ENCODE results near the gene SLC25A28. TPM values are rescaled to one million over a fixed set of nuclear protein-coding genes. Genes with fewer than 3 reads are reported as not detected.

The SLC25A28 gene
- total RNA-seq, 4 donors from 2014 or later = 37.0 to 69.4 (median 42.2) TPM

DNA sequence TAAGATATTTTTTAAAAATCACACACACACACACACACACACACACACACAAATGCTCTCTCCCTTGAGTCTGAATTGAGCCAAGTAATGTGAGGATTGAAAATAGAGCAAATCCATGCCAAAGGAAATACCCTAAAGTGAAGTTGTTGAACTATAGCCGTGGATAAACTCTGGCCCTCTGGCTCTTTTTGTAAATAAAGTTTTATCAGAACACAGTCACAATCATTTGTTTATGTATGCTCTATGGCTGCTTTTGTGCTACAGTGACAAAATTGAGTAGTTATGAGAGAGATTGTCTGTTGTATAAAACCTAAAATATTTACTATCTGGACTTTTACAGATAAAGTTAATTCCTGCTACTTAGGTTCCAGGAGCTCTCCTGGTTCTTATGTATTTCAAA lies 48.4 kb downstream of the SLC25A28 start:
- 81% methylated on average over 1 of the region's 1 CpG for WGBS
- no peaks in the 10 kb centered on the region for H3K9me3 ChIP-seq
- no peaks in the 10 kb centered on the region for H3K4me1 ChIP-seq
- no peak for DNase-seq (ENCODE audit: low spot score in 2 of 2)
- no peak overlapping the region for H3K27ac ChIP-seq
- H3K27me3 ChIP-seq = peaks cover 16% of the 10 kb centered on the region
- TF ChIP-seq, protein P1, sequence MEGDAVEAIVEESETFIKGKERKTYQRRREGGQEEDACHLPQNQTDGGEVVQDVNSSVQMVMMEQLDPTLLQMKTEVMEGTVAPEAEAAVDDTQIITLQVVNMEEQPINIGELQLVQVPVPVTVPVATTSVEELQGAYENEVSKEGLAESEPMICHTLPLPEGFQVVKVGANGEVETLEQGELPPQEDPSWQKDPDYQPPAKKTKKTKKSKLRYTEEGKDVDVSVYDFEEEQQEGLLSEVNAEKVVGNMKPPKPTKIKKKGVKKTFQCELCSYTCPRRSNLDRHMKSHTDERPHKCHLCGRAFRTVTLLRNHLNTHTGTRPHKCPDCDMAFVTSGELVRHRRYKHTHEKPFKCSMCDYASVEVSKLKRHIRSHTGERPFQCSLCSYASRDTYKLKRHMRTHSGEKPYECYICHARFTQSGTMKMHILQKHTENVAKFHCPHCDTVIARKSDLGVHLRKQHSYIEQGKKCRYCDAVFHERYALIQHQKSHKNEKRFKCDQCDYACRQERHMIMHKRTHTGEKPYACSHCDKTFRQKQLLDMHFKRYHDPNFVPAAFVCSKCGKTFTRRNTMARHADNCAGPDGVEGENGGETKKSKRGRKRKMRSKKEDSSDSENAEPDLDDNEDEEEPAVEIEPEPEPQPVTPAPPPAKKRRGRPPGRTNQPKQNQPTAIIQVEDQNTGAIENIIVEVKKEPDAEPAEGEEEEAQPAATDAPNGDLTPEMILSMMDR (IDR thresholded peaks at IDR 0.05) = no peak
- TF ChIP-seq EP300 (IDR thresholded peaks at IDR 0.05) (no peak), POLR2A (IDR thresholded peaks at IDR 0.05) (no peak), POLR2AphosphoS5 (IDR thresholded peaks at IDR 0.05) (no peak)
- no peaks in the 10 kb centered on the region for H3K36me3 ChIP-seq
- H3K4me3 ChIP-seq = no peak overlapping the region

DNA sequence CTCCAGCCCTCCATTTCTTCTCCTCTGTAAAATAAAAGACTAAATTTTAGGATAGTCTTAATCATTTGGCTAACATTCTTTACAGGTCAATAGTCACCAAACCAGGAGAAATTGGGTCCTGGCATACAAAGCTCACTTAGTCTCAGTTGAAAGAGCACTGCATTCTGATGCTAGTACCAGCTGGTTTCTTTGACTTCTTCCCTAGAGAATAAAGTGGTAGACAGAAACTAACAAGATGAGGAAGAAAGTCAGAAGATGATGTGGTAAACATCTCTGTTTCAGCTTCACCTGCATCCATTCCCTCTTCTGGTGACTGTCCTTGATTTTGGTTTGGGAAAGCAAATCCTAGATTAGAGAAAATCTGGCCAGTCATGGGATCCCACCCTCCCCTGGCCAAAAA lies 50.3 kb downstream of the SLC25A28 start:
- no peaks in the 10 kb centered on the region for H3K4me1 ChIP-seq
- no peaks in the 10 kb centered on the region for H3K9me3 ChIP-seq
- no peak overlapping the region for H3K4me3 ChIP-seq
- H3K27ac ChIP-seq = no peak overlapping the region
- peaks cover 18% of the 10 kb centered on the region for H3K27me3 ChIP-seq
- no peaks in the 10 kb centered on the region for H3K36me3 ChIP-seq
- TF ChIP-seq, protein P1 (IDR thresholded peaks at IDR 0.05) = no peak
- TF ChIP-seq POLR2A (IDR thresholded peaks at IDR 0.05) = no peak
- DNase-seq (ENCODE audit: low spot score in 2 of 2) = no peak

DNA sequence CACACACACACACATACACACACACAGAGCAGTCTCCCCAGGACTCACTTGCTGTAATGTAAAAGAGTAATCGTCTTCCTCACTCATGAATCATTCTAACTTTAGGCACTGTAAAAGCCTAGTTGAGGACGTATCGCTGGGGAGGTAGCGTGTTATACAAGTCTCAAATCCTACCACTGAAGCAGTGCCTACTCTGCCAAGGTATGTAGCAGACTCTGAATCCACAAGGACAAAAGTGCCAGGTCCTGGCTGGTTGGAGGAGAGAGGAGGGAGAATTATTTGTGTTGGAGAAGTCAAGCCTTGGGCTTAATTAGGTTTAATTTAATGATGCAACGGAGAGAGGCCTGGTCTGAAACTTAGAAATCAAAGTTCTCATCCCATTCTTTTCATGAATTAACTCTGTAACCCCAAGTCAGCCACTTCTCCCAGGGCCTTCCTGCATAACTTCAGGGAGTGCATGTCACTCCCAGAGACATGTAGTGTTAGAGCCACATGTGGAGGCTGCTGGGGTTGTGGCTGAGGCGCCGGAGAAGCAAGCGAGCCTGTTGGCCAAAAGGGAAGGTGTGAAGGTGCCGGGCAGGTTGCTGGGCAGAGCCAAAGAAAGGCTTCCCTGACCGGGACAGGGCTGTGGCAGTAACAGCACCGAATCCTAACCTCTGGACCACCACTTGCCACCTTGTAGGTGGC lies 50.8 kb downstream of the SLC25A28 start:
- no peaks in the 10 kb centered on the region for H3K9me3 ChIP-seq
- no peak overlapping the region for H3K27ac ChIP-seq
- 71% methylated on average over 11 of the region's 11 CpGs for whole genome bisulfite sequencing
- no peak for DNase-seq (ENCODE audit: low spot score in 2 of 2)
- H3K4me3 ChIP-seq = no peak overlapping the region
- TF ChIP-seq, protein P1 (IDR thresholded peaks at IDR 0.05) = no peak
- TF ChIP-seq POLR2AphosphoS5 (IDR thresholded peaks at IDR 0.05) (no peak), POLR2A (IDR thresholded peaks at IDR 0.05) (no peak), EP300 (IDR thresholded peaks at IDR 0.05) (no peak)
- no peaks in the 10 kb centered on the region for H3K36me3 ChIP-seq
- peaks cover 18% of the 10 kb centered on the region for H3K27me3 ChIP-seq
- no peaks in the 10 kb centered on the region for H3K4me1 ChIP-seq

DNA sequence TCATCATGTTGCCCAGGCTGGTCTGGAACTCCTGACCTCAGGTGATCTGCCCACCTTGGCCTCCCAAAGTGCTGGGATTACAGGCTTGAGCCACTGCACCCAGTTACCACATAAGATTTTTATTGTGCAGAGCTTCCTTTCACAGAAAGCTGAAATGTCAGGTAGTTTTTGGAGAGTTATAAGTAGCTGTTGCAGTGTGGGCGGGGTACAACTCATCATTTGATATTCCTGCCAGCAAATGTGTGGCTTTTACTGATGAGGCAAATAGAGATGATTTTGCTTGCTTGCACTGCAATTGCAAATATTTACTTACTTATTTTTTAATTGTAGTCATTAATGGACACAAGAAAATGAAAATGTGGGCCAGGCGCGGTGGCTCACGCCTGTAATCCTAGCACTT lies 55.1 kb downstream of the SLC25A28 start:
- TF ChIP-seq, protein P1 (IDR thresholded peaks at IDR 0.05) = no peak
- Histone ChIP-seq H3K4me1 (no peaks in the 10 kb centered on the region), H3K27ac (no peak overlapping the region), H3K27me3 (peaks cover 8% of the 10 kb centered on the region), H3K36me3 (no peaks in the 10 kb centered on the region), H3K4me3 (no peak overlapping the region), H3K9me3 (no peaks in the 10 kb centered on the region)
- no peak for DNase-seq (ENCODE audit: low spot score in 2 of 2)
- WGBS = 86% methylated on average over 4 of the region's 4 CpGs

DNA sequence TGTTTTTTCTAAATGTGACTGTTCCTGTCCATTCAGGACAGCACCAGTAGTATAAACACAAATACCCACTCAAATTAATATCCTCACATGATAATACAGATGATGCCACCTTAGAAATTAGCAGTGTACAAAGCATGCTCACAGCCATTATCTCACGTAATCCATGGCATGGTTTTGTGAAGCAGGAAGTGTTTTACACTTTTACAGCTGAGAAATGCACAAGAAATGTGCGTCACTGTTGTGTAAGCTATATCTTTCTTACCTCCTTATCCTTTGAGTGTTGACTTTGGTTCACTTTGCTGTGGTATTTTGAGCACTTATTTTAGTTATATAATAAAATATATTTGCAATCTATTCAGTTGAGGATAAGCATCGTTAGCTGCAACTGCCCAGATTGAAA lies 55.9 kb downstream of the SLC25A28 start:
- WGBS = 62% methylated on average over 3 of the region's 3 CpGs
- H3K27ac ChIP-seq = no peak overlapping the region
- H3K36me3 ChIP-seq = no peaks in the 10 kb centered on the region
- H3K4me3 ChIP-seq = no peak overlapping the region
- DNase-seq (ENCODE audit: low spot score in 2 of 2) = no peak
- no peak for TF ChIP-seq POLR2A (IDR thresholded peaks at IDR 0.05)
- TF ChIP-seq POLR2AphosphoS5 (IDR thresholded peaks at IDR 0.05) = no peak
- no peak for TF ChIP-seq EP300 (IDR thresholded peaks at IDR 0.05)
- TF ChIP-seq, protein P1 (IDR thresholded peaks at IDR 0.05) = no peak
- H3K4me1 ChIP-seq = no peaks in the 10 kb centered on the region
- peaks cover 12% of the 10 kb centered on the region for H3K27me3 ChIP-seq
- H3K9me3 ChIP-seq = no peaks in the 10 kb centered on the region

Data from suprapubic skin (tissue), 4 donors.